Measurements from ENCODE around the gene PLCB1.
"Not testable (repeated sequence)": the region's sequence is repeated elsewhere in the genome, so short reads cannot be mapped to it uniquely, and the experiment has no call there.

PLCB1 gene

GRCh38 chr20:8131598-8132483, at the start of gene PLCB1:
TSS of gene PLCB1 (plus strand) at chr20:8132266. CDS start at chr20:8132652, 386 bp downstream.
- peak; percentile 82 to 88 for DNase-seq

DNA sequence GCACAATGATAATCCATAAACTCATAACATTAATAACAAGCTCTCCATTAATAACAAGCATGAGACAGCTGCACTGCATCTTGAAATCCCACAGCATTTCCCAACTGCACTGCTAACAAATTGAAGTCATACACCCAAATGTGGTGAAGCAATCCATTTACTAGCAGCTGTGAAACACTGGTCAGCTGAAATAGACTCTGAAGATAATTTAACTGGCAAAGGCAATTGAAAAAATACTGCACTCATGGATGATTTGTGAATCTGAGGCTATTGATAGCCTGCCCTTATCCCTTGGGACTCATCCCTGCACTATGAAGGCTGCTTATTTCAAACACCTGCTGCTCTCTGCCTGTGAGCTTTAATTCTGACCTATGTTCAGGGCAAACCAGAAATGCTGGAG, 49.1 kb upstream of the PLCB1 start:
- no peak for DNase-seq

GRCh38 chr20:8089668-8090067, 42.4 kb upstream of the PLCB1 start:
- no peak for DNase-seq

- no peak for DNase-seq
Measured at GRCh38 chr20:8094415-8094818, 37.6 kb upstream of the PLCB1 start.

DNA sequence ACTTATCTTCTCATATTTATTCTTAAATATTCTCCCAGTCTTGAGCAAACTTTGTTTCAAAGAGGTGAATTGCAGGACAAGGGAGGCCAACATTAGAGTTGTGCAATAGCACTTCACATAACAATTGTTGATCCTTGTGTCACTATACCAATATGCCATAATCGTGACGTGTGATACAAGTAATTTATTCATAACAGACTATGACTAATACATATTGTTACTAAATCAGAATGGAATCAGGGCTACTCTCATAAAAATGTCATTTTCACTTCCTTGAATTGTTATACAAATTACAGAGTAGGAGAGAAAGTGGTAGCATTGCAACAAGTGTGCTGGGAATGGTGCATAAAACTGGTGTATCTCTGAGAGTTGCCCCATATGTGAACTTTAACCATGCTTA, 37.2 kb upstream of the PLCB1 start:
- DNase-seq, result no peak

DNA sequence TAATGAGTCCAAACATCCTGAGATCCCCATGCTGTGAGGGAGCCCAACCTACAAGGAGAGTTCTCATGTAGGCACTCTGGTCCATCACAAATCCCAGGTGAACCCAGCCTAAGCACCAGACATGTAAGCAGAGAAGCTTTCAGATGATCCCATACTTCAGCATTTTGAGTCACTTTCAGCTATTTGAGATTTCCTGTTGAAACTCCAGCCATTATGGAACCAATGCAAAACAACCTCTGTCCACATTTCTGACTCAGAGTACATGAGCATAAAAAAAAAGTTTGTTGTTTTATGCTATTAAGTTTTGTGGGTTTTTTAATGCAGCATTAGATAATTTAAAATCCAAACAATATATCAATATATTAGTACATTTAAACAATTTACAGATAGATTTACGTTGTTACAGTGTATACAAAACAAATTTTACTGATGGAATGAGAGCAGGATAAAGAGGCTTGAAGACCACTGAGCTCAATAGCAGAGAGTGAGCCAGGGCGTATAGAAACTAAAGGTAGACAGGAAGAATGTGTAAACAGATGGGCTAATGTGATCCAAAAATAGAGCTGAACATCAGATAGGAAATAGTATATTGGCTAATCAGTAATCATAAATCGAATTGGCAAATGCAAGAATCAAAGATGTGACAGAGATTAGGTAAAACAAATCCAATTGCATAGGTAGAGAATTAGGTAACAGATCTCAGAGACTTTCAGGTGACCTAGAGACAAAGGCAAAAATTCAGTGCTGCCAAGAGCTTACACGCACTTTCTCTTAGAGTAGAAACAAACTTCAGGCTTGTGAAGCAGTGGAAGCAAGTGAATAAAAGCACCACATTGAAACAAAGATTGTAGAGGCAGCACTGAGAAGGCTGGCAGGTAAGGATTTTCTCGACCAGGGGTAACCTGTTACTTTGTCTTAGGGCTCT, 36.2 kb upstream of the PLCB1 start:
- DNase-seq, result no peak

GRCh38 chr20:8097307-8097706, 34.8 kb upstream of the PLCB1 start:
- DNase-seq, result no peak

GRCh38 chr20:8104252-8104651, 27.8 kb upstream of the PLCB1 start:
- DNase-seq, result no peak

DNA sequence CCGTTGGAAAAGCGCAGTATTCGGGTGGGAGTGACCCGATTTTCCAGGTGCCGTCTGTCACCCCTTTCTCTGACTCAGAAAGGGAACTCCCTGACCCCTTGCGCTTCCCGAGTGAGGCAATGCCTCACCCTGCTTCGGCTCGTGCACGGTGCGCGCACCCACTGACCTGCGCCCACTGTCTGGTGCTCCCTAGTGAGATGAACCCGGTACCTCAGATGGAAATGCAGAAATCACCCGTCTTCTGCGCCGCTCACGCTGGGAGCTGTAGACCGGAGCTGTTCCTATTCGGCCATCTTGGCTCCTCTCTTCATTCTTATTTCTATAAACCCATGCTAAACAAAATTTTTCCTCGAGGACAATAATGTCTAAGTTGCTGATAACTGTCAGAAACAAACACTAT, 17.5 kb upstream of the PLCB1 start:
- DNase-seq, result not testable (repeated sequence)

DNA sequence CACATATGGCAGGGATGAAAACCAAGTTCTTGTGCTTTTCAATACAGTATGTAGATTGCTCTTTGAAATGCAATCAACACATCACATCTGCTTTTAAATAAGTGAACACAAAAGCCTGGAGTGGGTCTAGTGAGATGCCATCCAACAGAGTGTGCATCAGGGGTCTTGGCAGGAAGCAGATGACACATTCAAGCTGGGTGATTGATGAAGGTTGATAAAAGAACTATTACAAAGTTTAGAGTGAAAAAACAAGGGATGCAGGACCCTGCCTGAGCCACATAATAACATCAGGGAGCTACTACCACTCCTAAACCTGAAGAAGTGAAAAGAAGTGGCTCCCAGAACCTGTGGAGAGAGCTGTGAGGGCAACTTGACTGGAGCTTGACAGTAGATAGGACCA, 16.6 kb upstream of the PLCB1 start:
- DNase-seq, result no peak

DNA sequence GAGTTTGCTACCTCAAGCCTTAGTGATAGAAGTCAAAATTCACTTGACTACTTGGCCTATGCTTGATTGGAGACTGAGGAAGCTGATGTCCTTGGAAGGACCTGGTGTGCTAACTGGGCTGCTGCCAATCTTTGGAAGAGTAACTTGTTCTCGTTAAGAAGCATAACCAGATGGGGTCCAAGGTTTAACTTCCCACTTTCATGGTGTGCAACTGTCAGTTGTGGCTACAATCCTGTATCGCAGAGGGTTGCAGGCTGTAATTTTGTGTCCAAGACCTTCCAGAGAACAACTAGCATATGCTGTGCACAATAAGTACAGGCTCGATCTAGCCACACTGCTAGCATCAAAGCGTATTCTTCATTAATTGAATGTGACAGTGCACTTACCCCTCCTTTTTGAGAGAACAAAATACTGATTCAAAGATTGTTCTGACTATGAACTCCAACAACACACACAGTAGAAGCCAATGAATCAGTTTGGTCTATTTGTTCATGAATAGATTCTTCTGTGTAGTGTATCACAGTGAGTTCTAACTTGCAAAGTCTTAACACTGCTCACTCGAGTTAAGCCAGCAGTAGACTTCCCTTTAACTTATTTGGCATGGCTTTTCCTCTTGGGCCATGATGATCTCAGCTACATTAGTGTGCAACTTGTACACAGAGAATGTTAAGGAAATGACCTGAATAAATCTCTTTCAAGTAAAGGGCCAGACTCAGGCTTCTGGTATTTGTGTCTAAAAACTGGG, 15.8 kb upstream of the PLCB1 start:
- no peak for DNase-seq

- DNase-seq, result no peak
Measured at GRCh38 chr20:8117636-8118035, 14.4 kb upstream of the PLCB1 start.

- no peak for DNase-seq
Measured at GRCh38 chr20:8118039-8118438, 14.0 kb upstream of the PLCB1 start.

- no peak for DNase-seq
Measured at GRCh38 chr20:8118760-8119159, 13.3 kb upstream of the PLCB1 start.

- no peak for DNase-seq
Measured at GRCh38 chr20:8121666-8122065, 10.4 kb upstream of the PLCB1 start.

DNA sequence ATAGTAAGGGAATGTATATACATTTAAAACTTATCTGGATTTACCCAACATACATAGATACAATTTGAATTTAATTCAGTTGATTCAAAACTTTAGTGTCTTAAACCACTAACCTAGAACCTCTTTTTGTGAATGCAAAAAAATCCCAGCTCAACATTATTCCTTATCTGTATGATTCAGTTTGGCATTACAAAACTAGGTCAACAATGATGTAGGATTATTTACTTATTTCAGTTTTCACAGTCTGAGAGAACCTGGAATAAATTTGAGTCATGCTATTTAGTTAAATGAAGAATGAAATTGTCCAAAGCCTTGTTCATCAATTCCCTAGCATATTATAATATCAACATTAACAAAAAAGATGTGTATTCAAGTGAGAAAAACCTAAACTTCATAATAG, 7.4 kb upstream of the PLCB1 start:
- no peak for DNase-seq

- DNase-seq, result no peak
Measured at GRCh38 chr20:8126181-8126580, 5.9 kb upstream of the PLCB1 start.

GRCh38 chr20:8126841-8127378, 5.2 kb upstream of the PLCB1 start:
- no peak for DNase-seq

- peak in 1 of 2 experiments; percentile 30 for DNase-seq
Measured at GRCh38 chr20:8127553-8128255, 4.4 kb upstream of the PLCB1 start.

DNA sequence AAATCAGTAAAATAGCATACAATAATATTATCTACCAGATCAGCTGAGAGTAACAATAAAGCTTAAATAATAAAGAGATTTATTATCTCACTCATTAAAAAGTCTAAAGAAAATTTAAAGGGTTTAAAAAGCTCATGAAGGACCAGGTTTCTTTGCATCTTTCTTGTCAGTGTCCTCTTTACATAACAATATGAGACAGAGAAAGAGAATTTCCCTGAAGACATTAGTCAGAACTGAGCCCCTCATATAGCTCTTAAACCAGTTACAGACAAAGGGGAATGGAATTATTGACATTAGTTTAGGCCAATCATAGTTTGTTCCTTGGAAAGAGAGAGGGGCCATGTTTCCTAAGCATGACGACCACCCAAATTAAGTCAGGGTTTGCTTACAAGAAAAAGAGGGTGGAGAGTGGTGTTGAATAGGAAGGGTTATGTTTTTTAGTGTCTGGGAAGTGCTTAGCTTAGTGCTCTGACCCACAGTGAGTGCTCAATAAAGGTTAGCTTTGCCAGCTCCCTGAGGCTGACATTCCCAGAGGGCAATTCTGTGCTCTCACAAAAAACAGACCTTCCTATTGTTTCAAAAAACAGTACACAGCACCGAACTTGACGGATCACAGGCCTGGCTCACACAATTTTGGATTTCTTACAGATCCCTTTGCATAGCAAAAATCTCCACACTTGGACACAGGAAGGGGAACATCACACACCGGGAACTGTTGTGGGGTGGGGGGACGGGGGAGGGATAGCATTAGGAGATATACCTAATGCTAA, 3.6 kb upstream of the PLCB1 start:
- no peak for DNase-seq
